Breast epithelium (tissue), 4 donors: ENCODE results near the gene GDF2. TPM values are rescaled to one million over a fixed set of nuclear protein-coding genes. Genes with fewer than 3 reads are reported as not detected.

Experiments used
- DNase-seq, 2 donors: peaks; one replicate each; pipeline ENCODE4 v3.0.0-alpha.2; 2019; ENCODE audit warnings: low spot score in 2 of 2
- H3K27ac ChIP-seq, 2 donors: fragments of 200-600 bp; sonication (generic) in 1 of 2; one replicate each; pipeline ENCODE4 v1.5.1; 2016 to 2019; ENCODE audit warnings: mild to moderate bottlenecking in 1 of 2
- H3K27me3 ChIP-seq, 2 donors: fragments of 200-600 bp; sonication (generic) in 1 of 2; one replicate each; pipeline versions ENCODE4 v1.5.1 to v1.6.0; 2017 to 2019; ENCODE audit warnings: control low read depth in 1 of 2, mild to moderate bottlenecking in 1 of 2
- H3K36me3 ChIP-seq: fragments of 200-600 bp; one replicate; pipeline ENCODE4 v1.5.1; 2019
- H3K4me1 ChIP-seq, 2 donors: fragments of 200-600 bp; sonication (generic); one replicate each; pipeline ENCODE4 v1.5.1; 2016 to 2019; ENCODE audit warnings: control low read depth in 1 of 2
- H3K4me3 ChIP-seq, 3 donors: fragments of 200-600 bp; sonication (generic); 1 replicate in 2 of 3; 2 replicates in 1 of 3; pipeline ENCODE4 v1.5.1; 2016 to 2019; ENCODE audit warnings: mild to moderate bottlenecking in 3 of 3, moderate library complexity in 2 of 3
- H3K9me3 ChIP-seq, 2 donors: fragments of 200-600 bp; sonication (generic) in 1 of 2; one replicate each; pipeline ENCODE4 v1.5.1; 2016 to 2019; ENCODE audit warnings: control low read depth in 1 of 2
- CTCF ChIP-seq, 3 donors: fragments of 450-650 bp; IDR thresholded peaks; one replicate each; pipeline ENCODE4 v1.5.1; 2016 to 2017; ENCODE audit warnings: antibody characterized with exemption in 3 of 3, mild to moderate bottlenecking in 3 of 3, moderate library complexity in 3 of 3
- POLR2A ChIP-seq: fragments of 450-650 bp; IDR thresholded peaks from one replicate; pipeline ENCODE4 v1.6.1; 2016; ENCODE audit warnings: antibody characterized with exemption, mild to moderate bottlenecking, moderate library complexity
- POLR2AphosphoS5 ChIP-seq, 3 donors: sonication (generic); formaldehyde crosslinking; IDR thresholded peaks; one replicate each; pipeline ENCODE4 v1.6.1; 2017; ENCODE audit warnings: antibody characterized with exemption in 3 of 3
- intact Hi-C: fragments of 100-400 bp; cut with DNase I; formaldehyde crosslinking; loops from one replicate; pipeline ENCODE4 v1.15.1; 2023; ENCODE audit warnings: low total_unique reads
- total RNA-seq, 3 donors: library from RNA; depleted of rRNA; stranded (reverse); fragments of >200 nt; gene quantifications; one replicate each; pipeline ENCODE4 v1.1.0, GENCODE V29; 2016

GDF2 gene
- total RNA-seq, result not detected

- Histone ChIP-seq H3K9me3 (no peaks in the 10 kb centered on the region), H3K4me3 (no peak within 1 kb of the TSS), H3K27ac (no peak within 1 kb of the TSS), H3K4me1 (no peaks in the 10 kb centered on the region), H3K27me3 (no peaks in the 10 kb centered on the region), H3K36me3 (no peaks in the 10 kb centered on the region)
- intact Hi-C loops, result no loop called here
- DNase-seq, result no peak
- TF ChIP-seq POLR2AphosphoS5 (IDR thresholded peaks at IDR 0.05) (no peak), CTCF (IDR thresholded peaks at IDR 0.05) (no peak), POLR2A (no peak)
These were observed at the start of gene GDF2 for GRCh38 chr10:47322300-47323061. GDF2 (plus strand) TSS chr10:47322454; CDS start chr10:47322669, 215 bp downstream.

DNA sequence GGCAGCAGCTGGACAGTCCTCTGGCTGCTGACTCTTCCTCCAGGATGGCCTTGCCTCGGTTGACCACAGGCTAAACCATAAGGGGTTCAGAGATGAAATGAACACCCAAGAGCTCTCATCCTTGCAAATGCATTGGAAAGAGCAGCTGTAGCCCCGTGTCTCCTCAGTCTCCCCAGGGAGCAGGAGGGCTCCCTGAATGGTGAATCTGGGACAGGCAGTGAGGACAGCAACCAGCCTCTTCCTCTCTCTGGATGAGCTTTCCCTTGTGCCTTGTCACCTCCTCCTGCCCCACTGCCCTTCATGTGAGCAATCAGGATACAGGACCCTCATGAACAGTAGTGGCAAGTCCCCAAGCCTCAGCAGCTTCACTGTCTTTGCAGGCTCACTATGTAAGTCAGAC lies 46.2 kb upstream of the GDF2 start:
- TF ChIP-seq CTCF (IDR thresholded peaks at IDR 0.05) (no peak), POLR2A (no peak), POLR2AphosphoS5 (IDR thresholded peaks at IDR 0.05) (no peak)
- Histone ChIP-seq H3K27me3 (no peaks in the 10 kb centered on the region), H3K27ac (no peak overlapping the region), H3K9me3 (peaks cover 0 to 4% of the 10 kb centered on the region in 2 donors), H3K4me3 (no peak overlapping the region), H3K4me1 (no peaks in the 10 kb centered on the region), H3K36me3 (no peaks in the 10 kb centered on the region)
- intact Hi-C loops, result no loop called here
- no peak for DNase-seq

DNA sequence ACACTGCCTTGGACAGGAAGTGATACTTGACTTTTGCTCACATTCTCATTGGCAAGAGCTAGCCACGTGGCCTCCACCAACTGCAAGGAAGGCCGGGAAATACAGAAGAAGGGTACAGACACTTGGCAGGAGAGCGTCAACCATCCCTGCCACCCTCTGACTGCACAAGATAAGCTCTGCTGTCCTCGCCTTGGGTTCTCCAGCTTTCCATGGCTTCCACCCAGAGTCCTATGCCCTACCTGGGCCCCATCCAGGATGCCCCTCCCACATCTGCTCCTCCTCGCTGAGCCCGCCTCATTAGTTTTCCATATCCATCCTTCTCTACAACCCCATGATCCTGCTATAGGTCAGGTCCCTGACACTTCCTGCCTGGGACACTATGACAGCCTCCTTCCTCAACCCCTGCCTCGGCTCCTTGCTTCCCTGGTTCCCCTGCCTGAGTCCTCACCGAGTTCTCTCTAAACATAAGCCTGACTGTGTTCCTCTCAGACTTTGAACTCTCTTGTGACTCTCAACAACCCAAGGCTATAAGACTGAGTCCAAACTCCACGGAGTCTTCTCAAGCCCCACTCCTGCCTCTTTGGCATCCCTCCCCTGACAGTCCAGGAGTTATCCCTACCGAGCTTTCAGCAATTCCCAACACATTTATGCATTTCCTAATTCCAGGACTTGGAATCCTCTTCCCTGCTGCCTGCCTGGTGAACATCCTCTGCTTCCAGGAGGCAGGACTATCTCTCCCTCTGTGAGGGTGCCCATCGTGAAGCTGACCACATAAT lies 45.5 kb upstream of the GDF2 start:
- DNase-seq, result no peak
- Histone ChIP-seq H3K27ac (no peak overlapping the region), H3K36me3 (no peaks in the 10 kb centered on the region), H3K4me3 (no peak overlapping the region), H3K4me1 (no peaks in the 10 kb centered on the region), H3K27me3 (no peaks in the 10 kb centered on the region), H3K9me3 (peaks cover 0 to 4% of the 10 kb centered on the region in 2 donors)
- TF ChIP-seq POLR2AphosphoS5 (IDR thresholded peaks at IDR 0.05) (no peak), POLR2A (no peak), CTCF (IDR thresholded peaks at IDR 0.05) (no peak)
- intact Hi-C loops, result no loop called here

- intact Hi-C loops, result no loop called here
- H3K27ac ChIP-seq, result no peak overlapping the region
- H3K4me3 ChIP-seq, result no peak overlapping the region
- H3K4me1 ChIP-seq, result no peaks in the 10 kb centered on the region
- no peak for TF ChIP-seq POLR2A
- TF ChIP-seq CTCF (IDR thresholded peaks at IDR 0.05), result no peak
- no peak for TF ChIP-seq POLR2AphosphoS5 (IDR thresholded peaks at IDR 0.05)
- H3K36me3 ChIP-seq, result no peaks in the 10 kb centered on the region
- DNase-seq, result no peak
- peaks cover 0 to 4% of the 10 kb centered on the region in 2 donors for H3K9me3 ChIP-seq
- H3K27me3 ChIP-seq, result no peaks in the 10 kb centered on the region
These were observed 44.7 kb upstream of the GDF2 start for GRCh38 chr10:47277352-47278151.
